ENCODE measurements around the gene ABCC12.

- TF ChIP-seq POLR2A (IDR thresholded peaks at IDR 0.05; ENCODE audit: low read depth, low read length): no peak
- no peak for TF ChIP-seq POLR2AphosphoS5 (IDR thresholded peaks at IDR 0.05; ENCODE audit: low read depth, low read length)
- TF ChIP-seq TAF1 (IDR thresholded peaks at IDR 0.05; ENCODE audit: low read depth, low read length): no peak
- no peak for TF ChIP-seq SPI1 (IDR thresholded peaks at IDR 0.05; ENCODE audit: low read depth, low read length)
Observed at GRCh38 chr16:48187779-48188178, 32.0 kb upstream of the ABCC12 start.
